OCI-LY7 (cell line): ENCODE results near the gene B3GNT9. TPM values are rescaled to one million over a fixed set of nuclear protein-coding genes. Genes with fewer than 3 reads are reported as not detected.

ENCODE experiments used
- BruUV-seq: library from RNA; stranded (reverse); fragments of 400-500 nt; replicated peaks from 2 replicates; lab custom pipeline; 2021; lab: Mats Ljungman, UMichigan
- CTCF ChIA-PET: fragments of 300-600 bp; sonication (Branson Sonifier 250); formaldehyde crosslinking; loops from one replicate; lab custom pipeline; 2022; ENCODE audit warnings: antibody characterized with exemption; ENCODE audit not compliant: unreplicated experiment; lab: Charles Lee
- POLR2A ChIA-PET: fragments of 300-600 bp; sonication (Branson Sonifier 250); formaldehyde crosslinking; loops from one replicate; lab custom pipeline; 2022; ENCODE audit warnings: antibody characterized with exemption; lab: Charles Lee
- DNase-seq: peaks from one replicate; pipeline ENCODE4 v3.0.0-alpha.2; 2015; ENCODE audit warnings: low spot score
- H2AFZ ChIP-seq: fragments of 200-600 bp; sonication (generic), shearing (Covaris generic); 2 replicates; pipeline ENCODE4 v1.6.1; 2014; ENCODE audit warnings: mild to moderate bottlenecking, antibody characterized with exemption, low read length, moderate library complexity
- H3K27ac ChIP-seq: fragments of 200-600 bp; sonication (generic); 2 replicates; pipeline ENCODE4 v1.5.1; 2014; ENCODE audit warnings: mixed run types, low read depth, mild to moderate bottlenecking, moderate library complexity, low read length, inconsistent platforms; ENCODE audit not compliant: poor library complexity, severe bottlenecking
- H3K36me3 ChIP-seq: fragments of 200-600 bp; sonication (generic); 2 replicates; pipeline ENCODE4 v1.6.1; 2014; ENCODE audit warnings: mild to moderate bottlenecking, antibody characterized with exemption, low read length, moderate library complexity, mixed read lengths; ENCODE audit not compliant: insufficient read depth
- H3K4me1 ChIP-seq: fragments of 200-600 bp; sonication (generic); 2 replicates; pipeline ENCODE4 v1.5.1; 2014; ENCODE audit warnings: mild to moderate bottlenecking, low read length; ENCODE audit not compliant: insufficient read depth, poor library complexity, severe bottlenecking
- H3K4me2 ChIP-seq: fragments of 200-600 bp; sonication (generic); 2 replicates; pipeline ENCODE4 v1.6.1; 2014; ENCODE audit warnings: mild to moderate bottlenecking, low read length
- H3K4me3 ChIP-seq: fragments of 200-600 bp; sonication (generic); 2 replicates; pipeline ENCODE4 v1.5.1; 2014; ENCODE audit warnings: mild to moderate bottlenecking, low read depth, low read length; ENCODE audit not compliant: poor library complexity, severe bottlenecking
- H3K79me2 ChIP-seq: fragments of 200-600 bp; sonication (generic); 2 replicates; pipeline ENCODE4 v1.6.1; 2016; ENCODE audit warnings: low read depth, mild to moderate bottlenecking, low read length, moderate library complexity, mixed read lengths; ENCODE audit not compliant: insufficient read depth
- H3K9me2 ChIP-seq: fragments of 200-600 bp; sonication (generic); 2 replicates; pipeline ENCODE4 v1.6.1; 2016; ENCODE audit warnings: mild to moderate bottlenecking, low read length, mixed read lengths; ENCODE audit not compliant: insufficient read depth
- H3K9me3 ChIP-seq: fragments of 200-600 bp; sonication (generic); 2 replicates; pipeline ENCODE4 v1.6.1; 2014; ENCODE audit warnings: mild to moderate bottlenecking, mixed run types, low read length, mixed read lengths
- H4K20me1 ChIP-seq: fragments of 200-600 bp; sonication (generic); 2 replicates; pipeline ENCODE4 v1.6.1; 2014; ENCODE audit warnings: mild to moderate bottlenecking, antibody characterized with exemption, low read length, moderate library complexity, mixed read lengths; ENCODE audit not compliant: insufficient read depth
- CTCF ChIP-seq: fragments of 200-600 bp; sonication (generic); conservative IDR thresholded peaks from 2 replicates; pipeline ENCODE4 v1.5.1; 2014; ENCODE audit warnings: mild to moderate bottlenecking, antibody characterized with exemption, low read length, moderate library complexity, mixed read lengths
- EZH2phosphoT487 ChIP-seq: fragments of 200-600 bp; sonication (generic); IDR thresholded peaks from 2 replicates; pipeline ENCODE4 v1.6.1; 2018; ENCODE audit warnings: low read depth, borderline replicate concordance, mild to moderate bottlenecking, mixed run types, antibody characterized with exemption, low read length, moderate library complexity, mixed read lengths
- intact Hi-C: fragments of 100-400 bp; cut with micrococcal nuclease; formaldehyde crosslinking; loops from one replicate; pipeline ENCODE4 v1.10.0; 2022; ENCODE audit not compliant: unreplicated experiment
- total RNA-seq, 2 experiments: library from RNA; depleted of rRNA in 1 of 2; stranded (reverse); fragments of >200 nt in 1 of 2; shearing (Covaris generic) in 1 of 2; gene quantifications; 2 replicates each; pipeline ENCODE4 v1.2.3, GENCODE V29; 2014 to 2022

B3GNT9 gene
- total RNA-seq, 2 experiments from 2014 or later: 1.1 to 2.7 TPM

DNA sequence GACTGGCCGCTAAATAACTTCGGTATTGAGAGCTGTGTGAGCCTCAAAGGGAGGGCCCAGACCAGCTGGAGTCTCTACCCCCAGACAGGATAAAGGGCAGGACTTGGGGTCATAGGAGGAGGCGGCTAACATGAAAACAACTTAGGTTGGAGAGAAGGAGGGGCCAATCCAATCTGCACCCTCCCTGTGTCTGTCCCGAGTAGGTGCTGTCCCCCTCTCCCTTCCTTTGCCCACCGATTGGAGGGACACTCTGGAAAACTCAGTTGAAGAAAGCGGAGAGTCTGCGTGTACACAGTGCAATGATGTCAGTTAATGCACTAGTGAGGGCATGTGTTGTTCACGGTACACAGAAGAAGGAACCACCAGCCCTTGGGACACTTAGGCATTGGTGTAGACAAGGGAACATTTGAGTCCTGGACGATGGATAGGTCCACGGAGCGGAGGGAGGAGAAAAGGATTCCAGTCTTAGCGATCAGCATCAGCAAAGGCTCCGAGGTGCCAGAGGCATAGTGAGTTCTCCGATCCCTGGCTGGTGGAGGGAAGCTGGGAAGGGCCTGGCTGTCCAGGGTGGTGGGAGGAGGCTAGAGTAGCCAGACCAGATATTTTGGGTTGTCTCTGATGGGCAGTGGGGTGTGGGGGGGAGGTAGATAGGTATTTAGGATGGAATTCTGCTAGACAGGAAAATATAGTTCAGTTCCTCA lies 20.3 kb upstream of the B3GNT9 start:
- H3K4me2 ChIP-seq: peak overlapping the region; percentile 52
- H3K9me2 ChIP-seq: no peaks in the 10 kb centered on the region
- no peaks in the 10 kb centered on the region for H3K9me3 ChIP-seq
- POLR2A ChIA-PET: no interaction called here
- H3K27ac ChIP-seq: no peak overlapping the region
- DNase-seq: no peak
- H4K20me1 ChIP-seq: no peaks in the 10 kb centered on the region
- no peak overlapping the region for H2AFZ ChIP-seq
- no TSS peak for BruUV-seq
- H3K4me3 ChIP-seq: peak overlapping the region; percentile 38
- H3K36me3 ChIP-seq: no peaks in the 10 kb centered on the region
- H3K79me2 ChIP-seq: no peaks in the 10 kb centered on the region
- CTCF ChIA-PET: no interaction called here
- TF ChIP-seq CTCF (no peak), EZH2phosphoT487 (no peak)
- intact Hi-C loops: no loop called here
- peaks cover 25% of the 10 kb centered on the region for H3K4me1 ChIP-seq

DNA sequence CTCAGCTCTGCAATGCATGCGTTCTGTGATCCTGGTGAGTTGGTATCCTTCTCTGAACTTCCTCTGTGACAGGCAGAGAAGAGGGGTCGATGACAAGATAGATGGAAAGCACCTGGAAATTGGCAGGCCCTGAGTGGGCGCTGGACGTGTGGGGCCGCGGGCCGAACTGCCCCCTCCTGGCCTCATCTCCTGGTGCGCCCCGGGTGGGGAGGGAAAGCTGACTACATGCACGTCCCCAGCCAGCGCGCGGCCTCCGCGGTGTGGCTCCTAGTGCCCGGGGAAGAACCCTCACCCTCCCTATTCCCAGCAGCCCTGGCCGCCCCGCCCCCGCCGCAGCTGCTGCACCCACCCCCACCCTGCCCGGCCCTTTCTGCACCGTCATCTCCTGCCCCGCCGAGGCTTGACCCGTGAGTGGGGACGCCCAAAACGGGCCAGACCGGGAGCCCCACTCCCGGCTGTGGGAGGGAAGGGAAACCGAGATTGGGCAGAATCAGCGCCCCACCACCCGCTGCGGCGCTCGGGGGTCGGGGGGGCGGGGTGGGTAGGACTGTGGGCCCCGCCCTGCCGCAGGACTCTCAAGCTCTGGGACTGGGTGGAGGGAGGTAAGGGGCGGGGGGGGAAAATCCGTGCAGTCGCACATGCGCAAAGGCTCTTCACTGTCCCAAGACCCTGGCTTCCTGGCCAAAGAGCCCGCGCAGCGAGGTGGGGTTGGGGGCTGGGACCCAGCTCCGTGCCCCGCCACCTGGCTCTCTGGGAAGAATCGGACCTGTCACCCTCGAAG lies 19.6 kb upstream of the B3GNT9 start, which contains the start of gene NOL3:
Gene NOL3, plus strand, starts transcription at position 371 of the 781 bp plus-strand sequence.
- Histone ChIP-seq H3K9me2 (no peaks in the 10 kb centered on the region), H3K4me1 (peaks cover 25% of the 10 kb centered on the region), H3K27ac (no peak within 1 kb of the TSS), H3K9me3 (no peaks in the 10 kb centered on the region), H4K20me1 (no peaks in the 10 kb centered on the region), H3K4me3 (peak within 1 kb of the TSS; percentile 38), H3K79me2 (no peaks in the 10 kb centered on the region), H3K4me2 (peak within 1 kb of the TSS; percentile 52), H2AFZ (no peak within 1 kb of the TSS), H3K36me3 (no peaks in the 10 kb centered on the region)
- POLR2A ChIA-PET: interaction anchor here (0.7 kb wide), 1 partner anchor 23 kb away, joined by 4 read pairs; no protein-coding TSS in a partner anchor
- TF ChIP-seq EZH2phosphoT487 (no peak), CTCF (no peak)
- no peak for DNase-seq
- intact Hi-C loops: no loop called here
- BruUV-seq: no TSS peak
- CTCF ChIA-PET: interaction anchor here (0.6 kb wide), 1 partner anchor 32 kb away, joined by 3 read pairs; no protein-coding TSS in a partner anchor
